Fibroblast of villous mesenchyme (primary cell): Measurements from ENCODE around the gene TRIM43B. TPM values are rescaled to one million over a fixed set of nuclear protein-coding genes. Genes with fewer than 3 reads are reported as not detected.
"Not testable (repeated sequence)": the region's sequence is repeated elsewhere in the genome, so short reads cannot be mapped to it uniquely, and the experiment has no call there.

Experiments used
- DNase-seq: peaks from one replicate; pipeline ENCODE4 v3.0.0-alpha.2; 2010; ENCODE audit warnings: low read depth
- H3K4me3 ChIP-seq: 2 replicates; pipeline ENCODE4 v1.5.1; 2011; ENCODE audit warnings: low read depth, mild to moderate bottlenecking, low read length
- total RNA-seq: library from RNA; depleted of rRNA; stranded (reverse); fragments of >200 nt; gene quantifications from 2 replicates; pipeline ENCODE4 v1.2.3, GENCODE V29; 2012
- TF ChIP-seq, protein P1 (sequence below): IDR thresholded peaks from 2 replicates; pipeline ENCODE4 v1.5.1; 2012; ENCODE audit warnings: low read depth, mild to moderate bottlenecking, low read length; ENCODE audit not compliant: insufficient read depth

Gene TRIM43B
- total RNA-seq: not detected in 2 replicates

DNA sequence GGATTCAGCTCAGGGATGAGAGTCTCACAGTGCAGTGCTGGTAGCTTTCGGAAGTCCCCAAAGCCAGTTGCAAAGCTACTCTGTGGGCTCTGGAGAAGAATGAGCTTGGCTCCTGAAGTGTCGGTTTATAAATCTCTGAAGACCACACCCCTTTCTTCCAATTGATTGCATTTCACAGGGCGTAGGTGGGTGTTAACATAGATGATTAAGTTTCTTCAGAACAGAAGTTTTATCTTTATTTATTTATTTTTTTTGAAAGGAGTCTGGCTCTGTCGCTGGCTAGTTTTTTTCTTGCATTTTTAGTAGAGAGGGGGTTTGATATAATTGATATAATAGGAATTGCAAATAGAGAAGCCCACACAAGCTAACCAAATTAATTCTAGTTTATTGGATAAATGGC is at the start of gene TRIM43B:
Gene TRIM43B, minus strand, starts transcription at position 101 of the 400 bp plus-strand sequence. CDS start 2,040 bp downstream, outside the sequence.
- not testable (repeated sequence) for DNase-seq

DNA sequence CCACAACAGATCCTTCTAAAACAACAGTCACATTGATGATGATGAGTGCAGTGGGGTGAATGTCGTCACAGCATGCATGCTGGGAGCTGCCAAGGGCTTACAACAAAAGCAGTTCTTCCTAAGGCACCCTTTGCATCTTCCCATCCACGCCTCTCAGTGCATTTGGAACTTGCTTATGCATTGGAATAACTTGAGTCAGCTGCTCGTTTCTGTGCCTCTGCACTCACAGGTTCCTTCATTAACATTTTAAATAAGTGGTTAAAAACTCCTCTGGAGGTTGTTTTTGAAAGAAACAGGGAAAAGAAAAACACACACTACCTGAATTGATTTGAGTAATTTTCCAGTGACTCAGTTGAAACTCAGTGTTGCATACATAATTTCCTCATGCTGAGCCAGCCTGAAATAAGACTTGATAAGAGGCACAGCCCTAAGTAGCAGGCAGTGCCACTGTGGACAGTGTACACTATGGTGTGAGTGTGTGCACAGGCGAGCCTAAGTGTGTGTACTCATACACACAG is 46.8 kb upstream of the TRIM43B start:
- no peak for DNase-seq
- TF ChIP-seq, protein P1, sequence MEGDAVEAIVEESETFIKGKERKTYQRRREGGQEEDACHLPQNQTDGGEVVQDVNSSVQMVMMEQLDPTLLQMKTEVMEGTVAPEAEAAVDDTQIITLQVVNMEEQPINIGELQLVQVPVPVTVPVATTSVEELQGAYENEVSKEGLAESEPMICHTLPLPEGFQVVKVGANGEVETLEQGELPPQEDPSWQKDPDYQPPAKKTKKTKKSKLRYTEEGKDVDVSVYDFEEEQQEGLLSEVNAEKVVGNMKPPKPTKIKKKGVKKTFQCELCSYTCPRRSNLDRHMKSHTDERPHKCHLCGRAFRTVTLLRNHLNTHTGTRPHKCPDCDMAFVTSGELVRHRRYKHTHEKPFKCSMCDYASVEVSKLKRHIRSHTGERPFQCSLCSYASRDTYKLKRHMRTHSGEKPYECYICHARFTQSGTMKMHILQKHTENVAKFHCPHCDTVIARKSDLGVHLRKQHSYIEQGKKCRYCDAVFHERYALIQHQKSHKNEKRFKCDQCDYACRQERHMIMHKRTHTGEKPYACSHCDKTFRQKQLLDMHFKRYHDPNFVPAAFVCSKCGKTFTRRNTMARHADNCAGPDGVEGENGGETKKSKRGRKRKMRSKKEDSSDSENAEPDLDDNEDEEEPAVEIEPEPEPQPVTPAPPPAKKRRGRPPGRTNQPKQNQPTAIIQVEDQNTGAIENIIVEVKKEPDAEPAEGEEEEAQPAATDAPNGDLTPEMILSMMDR: no peak
- H3K4me3 ChIP-seq: no peak overlapping the region

More for the DNA sequence above, at the start of gene TRIM43B:
- H3K4me3 ChIP-seq: not testable (repeated sequence)

DNA sequence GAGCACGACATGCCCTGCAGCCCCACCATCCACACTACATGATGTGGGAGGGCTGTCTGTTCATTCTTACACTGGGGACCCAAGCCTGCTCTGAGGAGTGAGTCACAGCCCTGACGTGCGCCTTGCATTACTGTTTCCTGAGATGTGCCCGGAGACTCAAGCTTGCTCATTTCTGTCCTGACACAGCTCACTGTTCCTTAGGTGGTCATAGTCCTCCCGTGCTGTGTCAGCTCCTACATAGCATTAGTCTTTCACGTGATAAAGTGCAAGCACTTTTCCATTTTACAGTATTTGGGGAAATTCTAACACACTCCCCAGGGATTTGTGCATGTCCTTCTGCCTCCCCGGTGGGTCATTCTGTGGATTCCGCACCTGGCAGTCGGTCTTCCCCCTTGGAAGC is 46.2 kb upstream of the TRIM43B start:
- H3K4me3 ChIP-seq: no peak overlapping the region
- peak; percentile 7 for DNase-seq
- TF ChIP-seq, protein P1: no peak

DNA sequence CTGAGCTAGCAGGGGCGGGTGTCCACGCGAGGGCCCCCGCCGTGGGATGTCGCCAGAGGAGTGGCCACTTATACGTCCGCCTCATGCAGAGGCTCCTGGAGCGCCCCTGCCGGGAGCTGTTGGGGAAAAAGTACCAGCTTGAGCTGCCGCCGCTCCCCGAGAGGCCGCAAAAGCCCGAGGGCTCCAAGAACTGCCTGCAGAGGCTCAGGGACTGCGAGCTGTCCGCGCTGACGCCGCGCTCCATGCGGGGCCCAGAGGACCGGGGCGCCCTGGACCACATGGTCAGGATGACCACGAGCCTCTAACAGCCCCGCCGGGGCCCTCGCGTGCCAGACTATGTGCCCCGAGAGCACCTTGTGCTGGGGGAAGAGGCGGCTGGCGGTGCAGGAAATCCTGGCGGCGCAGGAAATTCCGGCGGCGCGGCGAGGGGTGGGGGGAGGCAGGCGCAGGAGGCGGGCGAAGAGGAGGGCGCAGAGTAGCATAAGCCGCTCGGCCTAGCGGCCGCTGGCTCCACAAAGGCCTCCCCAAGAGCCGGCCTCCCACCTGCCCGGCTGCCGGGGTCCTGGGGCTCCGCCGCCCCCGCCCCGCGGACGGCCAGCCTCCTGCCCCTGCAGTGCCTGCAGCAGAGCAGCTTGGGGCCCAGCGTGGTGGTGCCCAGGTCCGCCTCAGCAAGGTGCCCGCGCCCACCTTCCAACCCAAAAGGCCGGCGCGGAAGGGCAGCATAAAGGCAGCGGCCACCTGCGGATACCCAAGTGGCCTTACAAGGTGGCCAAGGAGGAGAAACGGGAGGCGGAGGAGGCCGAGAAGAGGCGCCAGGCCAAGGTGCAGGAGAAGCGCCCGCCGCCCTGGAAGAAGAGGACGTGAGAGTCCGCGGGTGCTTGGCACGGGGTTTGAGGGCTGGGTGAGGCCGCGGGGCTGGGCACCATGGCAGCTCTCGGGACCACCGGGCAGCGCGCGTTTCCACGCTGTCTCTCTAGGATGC is 42.1 kb upstream of the TRIM43B start:
- TF ChIP-seq, protein P1: peak; percentile 36
- peak overlapping the region; percentile 72 for H3K4me3 ChIP-seq
- DNase-seq: peak; percentile 71

DNA sequence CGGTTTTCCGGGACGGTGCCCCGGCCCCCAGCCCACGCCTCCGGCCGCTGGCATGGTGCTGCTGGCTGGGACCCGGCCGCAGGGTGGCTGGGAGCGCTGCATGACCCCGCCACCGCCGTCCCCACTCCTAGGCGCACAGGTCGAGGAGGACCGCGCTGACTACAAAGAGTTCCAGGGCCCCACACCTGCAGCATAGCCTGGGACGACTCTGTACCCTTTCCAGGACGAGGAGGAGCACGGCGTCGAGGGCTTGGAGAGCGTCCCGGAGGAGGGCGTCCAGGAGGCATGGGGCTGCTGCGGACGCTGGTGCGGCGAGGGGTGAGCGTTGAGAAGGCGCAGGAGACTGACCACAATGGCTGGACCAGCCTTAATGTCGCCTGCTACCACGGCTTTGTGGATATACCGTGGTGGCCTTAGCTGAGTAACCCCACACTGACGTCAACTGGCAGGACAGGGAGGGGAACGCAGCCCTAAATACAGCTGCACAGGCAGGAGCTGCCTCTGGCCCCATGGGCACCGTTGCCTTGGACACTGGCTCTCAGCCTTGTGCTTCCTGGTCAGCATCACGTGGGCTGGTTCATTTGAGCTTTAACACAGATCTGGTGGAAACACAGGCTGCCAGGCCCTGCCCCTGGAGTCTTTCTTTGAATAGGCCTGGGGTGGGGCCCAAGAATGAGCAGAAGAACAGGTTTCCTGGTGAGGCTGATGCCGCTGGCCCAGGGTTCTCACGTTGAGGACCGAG is 40.9 kb upstream of the TRIM43B start:
- no peak for DNase-seq
- TF ChIP-seq, protein P1: no peak
- peak overlapping the region; percentile 72 for H3K4me3 ChIP-seq

DNA sequence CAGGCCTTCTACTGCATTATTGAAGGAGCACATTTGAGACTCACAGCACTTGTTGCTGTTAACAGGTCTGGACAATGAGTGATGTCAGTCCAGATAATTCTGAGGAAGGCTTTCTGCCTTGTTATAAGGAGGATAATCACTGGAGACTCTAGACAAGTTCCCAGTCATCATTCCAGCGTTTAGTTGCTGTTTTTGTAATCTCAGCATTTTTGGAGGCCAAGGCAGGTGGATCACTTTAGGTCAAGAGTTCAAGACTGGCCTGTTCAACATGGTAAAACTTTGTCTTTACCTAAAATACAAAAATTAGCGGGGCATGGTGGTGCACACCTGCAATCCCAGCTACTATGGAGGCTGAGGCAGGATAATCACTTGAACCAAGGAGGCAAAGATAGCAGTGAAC is 39.6 kb upstream of the TRIM43B start:
- TF ChIP-seq, protein P1: no peak
- no peak overlapping the region for H3K4me3 ChIP-seq
- DNase-seq: no peak

DNA sequence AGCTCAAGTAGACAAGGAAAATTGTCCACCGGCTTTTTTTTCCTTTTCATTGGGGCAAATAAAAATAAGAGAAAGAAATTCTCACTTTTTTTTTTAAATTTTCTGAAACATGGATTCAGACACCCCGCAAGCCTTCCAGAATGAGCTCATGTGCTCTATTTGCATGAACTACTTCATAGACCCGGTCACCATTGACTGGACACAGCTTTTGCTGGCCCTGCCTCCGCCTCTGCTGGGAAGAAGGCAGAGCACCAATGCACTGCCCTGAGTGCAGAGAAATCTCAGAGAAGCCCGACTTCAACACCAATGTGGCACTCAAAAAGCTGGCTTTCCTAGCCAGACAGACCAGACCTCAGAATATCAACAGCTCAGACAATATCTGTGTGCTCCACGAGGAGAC is 30.2 kb upstream of the TRIM43B start:
- H3K4me3 ChIP-seq: no peak overlapping the region
- DNase-seq: no peak
- TF ChIP-seq, protein P1: no peak

DNA sequence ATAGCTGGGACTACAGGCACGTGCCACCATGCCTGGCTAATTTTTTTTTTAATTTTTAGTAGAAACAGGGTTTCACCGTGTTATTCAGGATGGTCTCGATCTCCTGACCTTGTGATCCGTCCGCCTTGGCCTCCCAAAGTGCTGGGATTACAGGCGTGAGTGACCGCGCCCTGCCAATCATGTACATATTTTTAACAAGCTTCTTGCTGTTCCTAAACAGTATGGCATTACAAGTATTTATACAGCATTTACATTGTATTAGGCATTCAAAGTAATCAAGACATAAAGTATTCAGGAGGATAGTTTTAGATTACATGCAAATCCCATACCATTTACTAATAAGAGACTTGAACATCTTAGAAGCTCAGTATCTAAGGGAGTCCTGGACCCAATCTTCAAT is 29.7 kb upstream of the TRIM43B start:
- not testable (repeated sequence) for DNase-seq, H3K4me3 ChIP-seq
